ENCODE data around the gene GNMT.

DNA sequence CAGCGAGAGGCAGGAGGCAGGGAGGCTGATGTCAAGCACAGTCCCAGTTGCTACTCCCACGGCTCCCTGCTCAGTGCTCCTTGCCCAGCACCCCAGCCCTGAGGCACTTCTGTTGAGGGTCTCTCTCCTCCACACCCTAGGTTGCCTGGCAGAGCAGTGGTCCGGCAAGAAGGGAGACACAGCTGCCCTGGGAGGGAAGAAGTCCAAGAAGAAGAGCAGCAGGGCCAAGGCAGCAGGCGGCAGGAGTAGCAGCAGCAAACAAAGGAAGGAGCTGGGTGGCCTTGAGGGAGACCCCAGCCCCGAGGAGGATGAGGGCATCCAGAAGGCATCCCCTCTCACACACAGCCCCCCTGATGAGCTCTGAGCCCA lies 22.1 kb upstream of the GNMT start:
- no peak for TF ChIP-seq CTCF (IDR thresholded peaks at IDR 0.05)
- TF ChIP-seq CEBPB (IDR thresholded peaks at IDR 0.05): no peak
- no peak for TF ChIP-seq POLR2AphosphoS2 (conservative IDR thresholded peaks at IDR 0.05; ENCODE audit: low read length)
- TF ChIP-seq HEYL (CRISPR knock-in tag; IDR thresholded peaks at IDR 0.05): no peak
- TF ChIP-seq MAZ (IDR thresholded peaks at IDR 0.05; ENCODE audit: borderline replicate concordance, low read depth, low read length): no peak
- TF ChIP-seq MYC (IDR thresholded peaks at IDR 0.05; ENCODE audit: borderline replicate concordance, low read length): no peak
- TF ChIP-seq, protein P1, sequence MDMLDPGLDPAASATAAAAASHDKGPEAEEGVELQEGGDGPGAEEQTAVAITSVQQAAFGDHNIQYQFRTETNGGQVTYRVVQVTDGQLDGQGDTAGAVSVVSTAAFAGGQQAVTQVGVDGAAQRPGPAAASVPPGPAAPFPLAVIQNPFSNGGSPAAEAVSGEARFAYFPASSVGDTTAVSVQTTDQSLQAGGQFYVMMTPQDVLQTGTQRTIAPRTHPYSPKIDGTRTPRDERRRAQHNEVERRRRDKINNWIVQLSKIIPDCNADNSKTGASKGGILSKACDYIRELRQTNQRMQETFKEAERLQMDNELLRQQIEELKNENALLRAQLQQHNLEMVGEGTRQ (IDR thresholded peaks at IDR 0.05): no peak
- TF ChIP-seq KDM1A (IDR thresholded peaks at IDR 0.05; ENCODE audit: low read depth): no peak
- TF ChIP-seq JUNB (IDR thresholded peaks at IDR 0.05): no peak
- TF ChIP-seq EP300 (IDR thresholded peaks at IDR 0.05): no peak
- no peak for TF ChIP-seq RAD21 (conservative IDR thresholded peaks at IDR 0.05 in 1 of 2, IDR thresholded peaks at IDR 0.05 in 1 of 2)
- TF ChIP-seq SMC3 (IDR thresholded peaks at IDR 0.05): no peak
- no peak for TF ChIP-seq POLR2A (IDR thresholded peaks at IDR 0.05; ENCODE audit: low read length)

All from A549 (cell line).